ENCODE results near the gene ADRA2C.
A peak's percentile ranks its signal among the peaks of the same experiment; 100 is the strongest.

ADRA2C gene

DNA sequence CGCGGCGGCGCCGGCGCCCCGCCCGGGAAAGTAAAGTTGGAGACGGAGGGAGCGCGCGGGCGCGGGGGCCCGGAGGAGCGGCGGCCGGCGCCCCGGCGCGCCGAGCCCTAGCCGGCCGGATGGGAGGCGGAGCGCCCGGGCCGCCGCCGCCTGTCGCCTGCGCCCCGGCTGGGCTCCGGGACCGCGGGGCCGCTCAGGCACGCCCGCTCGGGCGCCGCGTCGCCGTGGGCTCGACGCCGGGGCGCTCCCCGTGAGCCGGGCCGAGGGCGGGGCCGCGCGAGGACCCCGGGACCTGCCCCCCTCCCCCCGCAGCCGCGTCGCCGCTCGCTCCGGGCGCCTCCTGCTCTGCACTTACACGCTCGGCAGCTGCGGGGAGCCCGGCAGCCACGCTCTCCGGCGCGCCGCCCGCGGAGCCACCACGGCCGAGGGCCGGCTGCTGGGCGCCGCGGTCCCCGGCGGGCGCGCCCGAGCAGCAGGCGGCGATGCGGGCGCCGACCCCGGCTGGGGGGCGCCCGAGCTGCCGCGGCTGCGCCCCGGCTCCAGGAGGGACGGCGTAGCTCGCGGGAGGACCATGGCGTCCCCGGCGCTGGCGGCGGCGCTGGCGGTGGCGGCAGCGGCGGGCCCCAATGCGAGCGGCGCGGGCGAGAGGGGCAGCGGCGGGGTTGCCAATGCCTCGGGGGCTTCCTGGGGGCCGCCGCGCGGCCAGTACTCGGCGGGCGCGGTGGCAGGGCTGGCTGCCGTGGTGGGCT, at the start of gene ADRA2C:
Gene ADRA2C (plus strand): TSS at position 350 of the 749 bp plus-strand sequence. CDS start 222 bp downstream, at position 572.
- DNase-seq: peak; percentile 13

DNA sequence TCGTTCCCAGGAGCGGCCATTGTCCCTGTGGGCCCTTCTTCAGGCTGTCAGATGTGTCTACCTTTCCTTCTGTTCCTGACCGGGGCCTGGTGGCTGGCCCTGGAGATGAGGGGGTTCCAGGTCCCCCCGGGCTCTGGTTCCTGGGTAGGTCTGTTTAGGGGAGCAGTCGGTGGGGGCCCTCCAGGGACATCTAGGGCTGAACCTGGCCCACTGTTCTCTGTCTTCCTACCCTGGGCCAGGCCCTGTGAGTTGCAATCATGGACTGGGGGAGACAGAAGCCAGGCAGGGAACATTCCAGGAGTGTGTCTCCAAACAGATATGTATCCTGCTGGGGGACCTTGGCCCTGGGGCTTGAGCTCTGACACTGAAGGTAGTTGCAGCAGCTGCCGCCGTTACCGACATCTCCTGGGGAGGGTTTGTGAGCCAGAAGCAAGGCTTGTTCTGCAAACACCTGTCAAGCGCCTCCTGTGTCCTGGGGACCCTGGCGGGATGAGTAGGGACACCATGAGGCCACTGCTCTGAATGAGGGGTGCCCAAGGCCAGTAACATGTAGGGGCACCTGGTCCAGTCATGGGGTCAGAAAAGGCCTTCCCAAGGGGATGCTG, 49.5 kb upstream of the ADRA2C start:
- no peak for DNase-seq

DNA sequence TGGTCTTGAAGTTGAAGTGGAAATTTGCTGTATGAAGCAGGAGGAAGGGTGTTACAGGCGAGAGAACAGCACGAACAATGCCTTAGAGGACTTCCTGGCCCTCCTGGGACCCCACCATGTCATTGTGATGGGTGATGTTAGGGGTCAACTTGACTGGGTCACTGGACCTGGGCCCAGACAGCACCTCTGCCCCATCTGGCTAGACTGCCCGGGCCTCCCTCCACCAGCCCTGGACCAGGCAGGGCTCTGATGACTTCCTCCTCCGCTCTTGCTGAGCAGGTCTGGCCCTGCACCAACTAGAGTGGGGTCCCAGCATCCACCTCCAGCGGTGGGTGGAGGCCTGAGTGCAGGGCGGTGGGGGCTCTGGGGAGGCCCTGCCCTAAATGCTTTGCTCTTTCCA, 48.9 kb upstream of the ADRA2C start:
- no peak for DNase-seq

DNA sequence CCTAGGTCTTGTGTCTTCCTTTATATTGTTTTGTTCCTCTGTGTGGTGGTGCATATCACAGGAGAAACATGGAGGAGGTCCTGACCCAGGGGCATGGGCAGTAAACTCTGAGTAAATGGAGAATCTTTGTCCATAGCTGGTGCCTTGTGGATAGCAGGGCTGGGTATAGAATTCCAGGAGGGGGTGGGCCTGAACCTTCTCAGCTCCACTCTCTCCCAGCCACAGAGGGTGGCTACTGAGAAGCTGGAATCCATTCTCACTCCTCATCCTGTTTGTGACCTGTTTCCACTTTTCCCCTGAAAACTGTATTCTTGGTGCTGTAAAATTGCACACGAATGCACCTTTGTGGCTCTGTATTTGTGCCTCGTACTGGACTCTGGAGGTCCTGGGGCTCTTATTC, 47.7 kb upstream of the ADRA2C start:
- no peak for DNase-seq

DNA sequence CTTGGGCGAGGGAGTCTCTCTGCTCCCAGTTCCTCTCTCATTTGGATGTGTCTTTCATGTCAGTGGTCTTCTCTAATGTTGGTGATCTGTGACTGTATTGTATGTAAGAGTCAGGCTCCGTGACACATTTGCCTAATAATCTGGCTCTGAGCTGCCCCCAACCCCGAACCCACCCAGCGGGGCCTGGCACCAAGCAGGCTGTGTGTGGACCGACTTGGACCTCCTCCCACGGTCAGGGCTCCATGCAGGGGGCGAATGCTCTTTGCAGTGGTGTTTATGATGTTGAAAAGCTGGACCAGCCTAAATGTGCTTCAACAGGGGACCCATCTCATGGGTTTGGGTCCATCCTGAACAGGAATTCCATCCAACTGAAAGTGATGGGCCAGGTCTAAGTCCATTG, 47.0 kb upstream of the ADRA2C start:
- DNase-seq: no peak

DNA sequence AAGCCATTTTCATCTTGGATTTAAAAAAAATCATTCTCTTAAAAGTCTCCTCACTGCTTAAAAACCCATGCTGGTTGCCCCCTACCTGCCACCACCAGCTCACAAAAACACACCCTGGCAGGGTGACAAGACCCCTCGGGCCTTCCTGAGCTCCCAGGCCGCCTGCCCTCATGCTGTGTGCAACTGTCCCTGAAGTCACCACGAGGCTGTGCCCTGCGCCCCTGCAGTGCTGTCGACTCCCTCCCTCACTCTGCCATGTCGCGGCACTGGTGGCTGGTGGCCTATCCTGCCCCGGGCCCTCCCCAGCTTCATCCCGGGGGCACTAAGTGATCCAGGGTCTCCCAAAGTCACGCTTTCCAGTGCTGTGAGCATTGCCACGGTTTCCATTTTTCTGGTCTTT, 46.3 kb upstream of the ADRA2C start:
- no peak for DNase-seq

DNA sequence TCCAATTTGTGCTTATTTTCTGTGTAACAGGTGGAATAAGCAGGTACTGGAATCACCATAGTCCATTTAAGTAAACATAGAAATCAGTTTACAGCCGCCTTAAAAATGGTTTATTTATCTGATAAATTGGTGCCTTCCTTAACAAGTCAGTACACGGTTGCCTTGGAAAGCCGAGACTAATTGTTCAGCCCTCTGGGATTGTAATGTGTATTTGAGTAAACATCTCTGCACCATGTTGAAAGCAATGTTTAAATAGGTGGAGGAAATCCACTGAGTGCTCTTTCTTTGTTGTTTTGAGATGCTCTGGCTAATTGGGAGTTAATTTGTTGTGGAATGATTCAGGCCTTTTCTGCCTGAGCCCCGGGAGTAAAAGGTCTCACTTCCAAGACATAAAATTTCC, 45.7 kb upstream of the ADRA2C start:
- DNase-seq: no peak

DNA sequence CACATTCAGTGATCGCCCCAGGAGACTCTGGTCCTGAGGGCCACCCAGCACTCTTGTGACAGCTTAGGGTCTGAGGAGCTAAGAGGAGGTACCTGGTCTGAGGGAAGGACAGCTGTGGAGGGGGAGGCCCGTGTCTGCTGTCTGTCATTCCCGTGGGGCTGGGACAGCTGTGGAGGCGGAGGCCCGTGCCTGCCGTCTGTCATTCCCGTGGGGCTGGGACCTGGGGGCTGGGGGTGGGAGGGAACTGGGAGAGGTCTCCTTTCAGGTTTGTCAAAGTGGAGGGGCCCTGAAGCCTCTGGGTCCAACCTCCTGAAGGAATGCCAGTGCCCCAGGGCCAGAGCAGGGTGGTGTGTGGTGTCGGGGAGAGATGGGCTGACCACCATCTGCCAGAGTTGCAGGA, 45.0 kb upstream of the ADRA2C start:
- DNase-seq: no peak

DNA sequence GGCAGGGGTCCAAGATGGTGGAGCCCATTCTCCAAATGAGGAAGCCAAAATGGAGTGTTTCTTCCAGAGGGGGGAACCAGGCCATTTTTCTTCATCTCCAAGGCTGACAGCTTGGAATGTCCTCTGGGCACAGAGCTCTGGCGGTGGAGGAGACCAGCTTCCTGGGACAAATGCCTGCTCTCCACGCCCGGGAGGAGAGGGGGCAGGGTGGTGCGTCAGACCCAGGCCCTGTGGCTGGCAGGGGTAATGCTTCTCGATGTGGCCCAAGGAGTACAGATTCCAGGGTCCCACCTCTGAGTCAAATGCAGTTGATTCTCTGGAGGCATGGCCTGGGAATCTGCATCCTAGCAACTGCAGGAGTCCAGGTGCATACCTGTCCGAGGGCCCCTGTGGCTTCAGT, 44.6 kb upstream of the ADRA2C start:
- DNase-seq: no peak

DNA sequence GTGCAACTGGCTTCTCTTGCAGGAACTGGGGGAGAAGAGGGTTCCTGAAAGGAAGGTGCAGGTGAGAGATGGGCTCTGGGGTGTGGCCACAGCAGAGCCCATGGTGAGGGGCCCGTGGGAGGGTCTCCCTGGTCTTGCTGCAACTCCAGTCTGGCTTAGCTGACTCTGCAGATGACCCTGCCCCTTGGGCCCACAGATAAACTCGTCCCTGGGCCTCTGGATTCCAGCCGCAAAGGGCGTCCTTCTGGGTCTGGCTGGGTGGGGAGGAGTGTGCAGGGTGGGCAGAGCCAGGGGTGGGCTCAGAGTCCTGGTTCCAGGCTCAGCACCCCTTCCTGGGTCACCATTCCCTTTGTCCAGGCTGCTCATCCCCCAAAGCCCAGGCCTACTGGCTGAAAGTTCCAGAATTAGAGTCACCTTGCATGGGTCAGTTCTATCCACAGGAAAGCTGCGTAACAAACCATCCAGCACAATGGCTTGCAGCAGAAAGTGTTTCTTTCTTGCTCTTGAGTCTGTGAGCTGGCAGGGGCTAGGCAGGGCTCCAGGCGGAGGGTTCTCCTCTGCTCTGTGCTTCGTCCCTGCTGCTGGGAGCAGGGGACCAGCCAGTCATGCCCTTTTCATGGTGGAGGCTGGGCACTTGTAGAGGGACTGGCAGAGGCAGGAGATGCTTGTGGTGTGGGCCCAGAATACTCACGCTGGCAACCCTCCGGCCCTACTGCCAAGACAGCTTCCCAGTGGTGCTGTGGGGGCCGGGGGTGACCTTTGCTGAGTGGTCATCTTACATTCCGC, 43.5 kb upstream of the ADRA2C start:
- no peak for DNase-seq

DNA sequence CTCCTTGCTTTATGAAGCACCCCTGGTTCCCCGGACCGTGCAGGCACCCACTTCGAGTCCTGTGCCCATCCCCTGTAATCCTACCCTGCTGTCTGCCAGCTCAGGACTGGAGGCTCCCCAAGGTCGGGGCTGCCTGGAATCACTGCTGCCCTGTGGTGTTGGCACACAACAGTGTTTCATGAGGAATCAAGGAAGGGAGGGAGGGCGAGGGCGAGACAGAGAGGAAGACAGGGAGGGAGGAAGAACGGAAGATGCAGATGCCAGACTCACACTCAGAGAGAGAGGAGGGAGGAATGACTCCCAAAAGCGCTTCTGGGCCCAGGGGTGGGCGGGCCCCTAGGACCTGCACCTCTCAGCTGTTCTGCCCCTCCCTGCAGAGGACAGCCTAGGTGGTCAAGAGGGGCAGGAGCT, 42.9 kb upstream of the ADRA2C start:
- no peak for DNase-seq

DNA sequence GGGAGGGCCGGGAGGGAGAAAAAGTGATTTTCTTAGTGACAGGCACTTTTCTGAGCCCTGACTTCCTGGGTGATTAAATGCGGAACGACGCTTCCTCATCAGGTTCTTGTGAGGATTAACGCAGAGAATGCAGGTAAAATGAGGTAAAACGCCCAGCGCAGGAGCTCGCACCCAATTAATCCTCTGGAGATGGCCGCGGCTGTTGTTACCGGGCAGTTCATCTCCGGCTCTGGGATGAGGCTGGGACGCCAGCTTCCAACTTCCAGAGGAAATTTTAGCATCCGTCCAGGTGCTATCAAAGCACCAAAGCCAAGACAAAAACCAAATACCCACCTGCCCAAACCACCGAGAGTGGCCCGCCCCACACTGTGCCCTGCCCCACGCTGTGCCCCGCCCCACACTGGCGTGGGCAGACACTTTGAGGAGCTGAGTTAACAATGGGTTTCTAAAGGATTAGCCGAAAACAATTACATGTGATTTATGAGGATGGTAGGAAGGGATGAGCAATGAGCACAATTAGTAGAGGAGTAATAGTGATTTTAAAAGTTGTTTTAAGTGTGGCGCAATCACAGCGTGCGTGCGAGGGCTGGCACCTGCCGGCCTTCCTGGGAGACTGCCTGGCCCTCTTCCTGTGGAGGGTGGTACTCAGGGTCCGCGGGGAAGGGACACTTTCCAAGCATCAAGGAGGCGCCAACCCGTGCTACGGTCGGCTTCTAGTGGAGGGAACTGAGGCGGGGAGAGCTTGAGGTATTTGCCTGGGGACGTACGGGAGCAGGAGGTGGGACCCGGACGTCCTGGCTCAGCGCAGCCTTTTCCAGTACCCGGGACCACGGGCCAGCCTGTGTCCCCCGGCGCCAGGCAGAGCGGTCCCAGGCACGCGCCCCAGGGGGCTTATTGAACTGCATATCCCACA, 41.6 kb upstream of the ADRA2C start:
- DNase-seq: no peak

DNA sequence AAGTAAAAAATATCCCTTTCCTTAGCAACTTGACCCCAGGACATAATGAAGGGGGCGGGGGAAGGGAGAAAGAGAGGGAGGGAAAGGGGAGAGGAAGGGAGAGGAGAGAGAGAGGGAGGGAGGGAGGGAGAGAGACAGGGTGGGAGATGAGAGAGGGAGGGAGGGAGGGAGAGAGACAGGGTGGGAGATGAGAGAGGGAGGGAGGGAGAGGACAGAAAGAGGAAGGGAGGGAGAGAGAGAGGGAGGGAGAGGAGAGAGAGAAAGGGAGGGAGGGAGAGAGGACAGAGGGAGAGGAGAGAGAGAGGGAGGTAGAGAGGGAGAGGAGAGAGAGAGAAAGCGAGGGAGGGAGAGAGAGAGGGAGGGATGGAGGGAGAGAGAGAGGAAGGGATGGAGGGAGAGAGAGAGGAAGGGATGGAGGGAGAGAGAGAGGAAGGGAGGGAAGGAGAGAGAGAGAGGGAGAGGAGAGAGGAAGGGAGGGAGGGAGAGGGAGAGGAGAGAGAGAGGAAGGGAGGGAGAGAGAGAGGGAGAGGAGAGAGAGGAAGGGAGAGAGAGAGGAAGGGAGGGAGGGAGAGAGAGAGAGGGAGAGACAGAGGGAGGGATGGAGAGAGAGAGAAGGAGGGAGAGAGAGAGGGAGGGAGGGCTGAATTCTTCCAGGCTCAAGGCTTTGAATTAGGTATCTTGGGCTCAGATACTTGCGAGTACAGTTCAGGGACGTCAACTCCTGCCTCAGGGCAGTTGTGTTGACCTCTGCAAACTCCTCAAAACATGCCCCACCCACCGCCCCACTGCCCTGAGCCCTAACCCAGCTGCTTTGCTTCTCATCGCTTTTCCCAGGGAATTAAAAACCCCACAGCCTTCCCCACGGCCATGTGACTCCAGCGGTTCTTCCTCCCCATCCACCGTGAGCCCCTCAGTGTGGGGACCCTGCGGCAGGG, 40.0 kb upstream of the ADRA2C start:
- DNase-seq: no peak

DNA sequence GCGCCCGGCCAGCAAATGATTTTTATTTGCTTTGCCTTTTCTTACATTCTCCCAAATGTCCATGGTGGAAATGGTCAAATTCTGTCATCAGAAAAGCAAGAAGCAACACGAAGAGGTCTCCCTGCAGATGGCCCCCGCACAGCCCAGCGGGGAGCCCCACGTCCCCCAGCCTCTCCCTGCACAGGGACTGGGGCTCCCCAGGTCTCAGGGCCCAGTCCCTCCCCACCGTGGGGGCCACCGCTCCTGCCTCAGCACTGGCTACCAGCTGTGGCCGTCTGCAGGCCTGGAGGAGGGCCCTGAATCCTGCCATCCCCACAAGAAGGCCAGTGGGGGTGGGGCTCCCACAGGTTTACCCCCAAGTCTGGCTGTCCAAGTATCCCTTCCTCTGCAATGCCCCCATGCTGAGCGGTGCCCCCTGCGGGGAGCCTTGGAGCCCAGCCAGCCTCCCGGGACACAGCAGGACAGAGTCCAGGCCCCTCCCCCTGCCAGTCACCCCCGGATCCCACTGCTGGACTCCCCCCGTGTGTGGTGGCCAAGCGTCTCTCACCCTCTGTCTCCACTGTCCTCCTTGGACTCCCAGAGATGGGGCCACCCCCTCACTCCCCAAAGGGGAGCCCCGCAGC, 38.2 kb upstream of the ADRA2C start:
- no peak for DNase-seq

DNA sequence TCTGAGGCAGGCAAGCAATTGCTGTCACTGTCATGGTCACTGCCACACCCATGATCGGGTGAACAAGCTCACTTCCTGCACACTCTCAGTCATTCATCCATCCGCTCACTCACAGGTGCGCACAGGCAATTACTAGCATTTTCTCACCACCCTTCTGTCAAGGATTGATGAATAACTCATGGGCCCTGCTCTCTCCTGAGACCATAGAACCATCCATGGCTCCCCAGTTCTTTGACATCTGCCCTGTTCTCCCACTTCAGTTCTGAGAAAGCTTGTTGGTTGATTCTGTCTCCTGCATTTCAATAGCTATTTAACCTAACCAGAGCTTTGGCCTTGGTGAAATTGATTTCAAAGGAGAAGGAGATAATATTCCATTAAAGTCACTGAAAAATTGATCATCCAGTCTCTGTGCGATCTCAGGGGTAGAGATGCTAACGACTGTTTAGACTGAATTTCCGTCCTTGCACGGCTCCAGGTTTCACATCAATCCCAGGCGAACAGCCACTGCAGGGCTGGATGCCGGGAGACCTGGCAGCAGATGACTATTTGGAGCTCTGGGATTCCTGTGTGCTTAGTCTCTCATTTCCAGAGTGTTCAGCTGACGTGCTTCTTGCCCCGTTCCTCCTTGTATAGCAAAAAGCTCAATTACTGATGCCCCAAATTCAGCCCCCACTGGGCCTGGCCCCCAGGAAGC, 36.9 kb upstream of the ADRA2C start:
- DNase-seq: peak; percentile 45

DNA sequence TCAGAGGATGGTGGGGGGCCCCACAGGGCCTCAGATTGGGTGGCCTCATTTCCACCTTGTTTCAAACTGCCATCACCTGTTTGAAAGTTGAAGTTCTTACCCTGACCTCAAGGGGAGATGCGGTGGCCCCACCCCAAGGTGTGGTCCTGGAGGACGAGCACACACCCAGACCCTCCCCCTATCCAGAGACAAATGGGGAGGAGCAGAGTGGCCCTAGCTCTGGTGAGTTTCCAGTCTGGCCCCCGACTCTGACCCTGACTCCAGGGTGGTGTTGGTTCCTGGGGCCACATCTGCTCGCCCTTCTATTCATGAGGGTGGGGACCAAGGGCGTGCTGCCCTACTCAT, 36.3 kb upstream of the ADRA2C start:
- no peak for DNase-seq

DNA sequence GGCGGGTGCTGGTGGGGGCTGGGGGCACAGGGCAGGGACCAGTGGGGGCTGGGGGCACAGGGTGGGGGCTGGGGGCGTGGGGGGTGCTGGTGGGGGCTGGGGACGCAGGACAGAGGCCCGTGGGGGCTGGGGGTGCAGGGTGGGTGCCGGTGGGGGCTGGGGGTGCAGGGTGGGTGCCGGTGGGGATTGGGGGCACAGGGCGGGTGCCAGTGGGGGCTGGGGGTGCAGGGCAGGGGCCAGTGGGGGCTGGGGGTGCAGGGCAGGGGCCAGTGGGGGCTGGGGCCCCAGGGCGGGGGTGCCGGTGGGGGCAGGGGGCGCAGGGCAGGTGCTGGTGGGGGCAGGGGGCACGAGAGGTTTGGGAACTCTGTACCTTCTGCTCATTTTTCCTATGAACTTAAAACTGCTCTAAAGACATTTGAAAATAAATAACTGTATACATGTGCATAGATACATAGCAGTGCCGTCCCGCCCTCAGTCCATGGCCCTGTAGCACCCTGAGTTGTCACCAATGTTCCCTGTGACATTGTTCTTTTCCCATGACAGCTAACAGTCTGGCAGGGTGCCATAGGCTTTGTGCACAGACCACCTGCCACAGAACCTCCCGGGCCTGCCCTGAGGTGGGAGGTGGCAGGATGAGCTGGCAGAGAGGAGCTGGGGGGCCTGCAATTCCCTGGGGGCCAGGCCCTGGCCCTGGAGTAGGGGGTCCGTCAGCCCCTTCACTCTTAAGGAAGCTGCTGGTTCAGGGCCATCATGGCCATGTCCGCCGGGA, 35.6 kb upstream of the ADRA2C start:
- DNase-seq: no peak

DNA sequence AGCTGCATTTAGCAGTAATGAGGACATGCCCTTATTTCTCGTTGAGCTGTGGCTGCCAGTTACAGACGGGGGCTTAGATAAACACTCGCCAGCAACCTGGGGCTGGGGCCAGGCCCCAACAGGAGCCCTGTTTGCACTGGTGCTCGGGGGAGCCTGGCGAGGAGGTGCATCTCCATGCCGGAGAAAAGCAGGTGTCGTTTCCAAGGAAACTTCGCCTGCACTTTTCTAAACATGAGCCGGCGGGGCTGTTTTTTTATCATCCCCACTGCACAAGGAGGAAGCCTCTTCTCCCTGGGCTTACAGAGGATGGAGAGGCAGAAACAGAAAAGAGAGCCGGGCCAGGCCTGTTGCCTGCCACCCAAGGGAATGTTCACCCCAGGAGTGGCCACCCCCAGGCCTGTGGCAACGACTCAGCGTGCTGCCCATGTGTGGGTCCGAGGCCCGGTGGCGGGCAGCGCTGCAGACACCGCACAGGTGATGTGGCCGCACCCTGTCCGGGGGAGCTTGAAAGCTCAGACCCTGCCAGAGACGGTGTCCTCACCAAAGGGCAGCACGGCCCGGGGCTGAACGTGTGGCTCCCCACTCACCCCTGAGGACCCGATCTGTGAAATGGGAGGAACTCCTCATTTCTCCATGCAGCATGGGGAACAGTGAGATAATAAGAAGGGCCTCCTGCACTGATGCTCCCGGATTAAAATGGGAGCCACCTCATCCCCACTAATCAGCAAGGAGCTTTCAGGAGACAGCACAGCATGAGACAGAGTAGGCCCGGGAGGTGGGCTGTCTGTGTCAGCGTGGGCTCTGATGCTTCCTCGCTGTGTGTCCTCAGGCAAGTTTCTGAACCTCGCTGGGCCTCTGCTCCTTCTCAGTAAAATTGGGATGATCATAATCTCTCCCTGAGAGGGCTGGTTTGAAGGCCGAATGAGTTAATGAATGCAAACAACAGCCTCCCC, 33.8 kb upstream of the ADRA2C start:
- DNase-seq: no peak

DNA sequence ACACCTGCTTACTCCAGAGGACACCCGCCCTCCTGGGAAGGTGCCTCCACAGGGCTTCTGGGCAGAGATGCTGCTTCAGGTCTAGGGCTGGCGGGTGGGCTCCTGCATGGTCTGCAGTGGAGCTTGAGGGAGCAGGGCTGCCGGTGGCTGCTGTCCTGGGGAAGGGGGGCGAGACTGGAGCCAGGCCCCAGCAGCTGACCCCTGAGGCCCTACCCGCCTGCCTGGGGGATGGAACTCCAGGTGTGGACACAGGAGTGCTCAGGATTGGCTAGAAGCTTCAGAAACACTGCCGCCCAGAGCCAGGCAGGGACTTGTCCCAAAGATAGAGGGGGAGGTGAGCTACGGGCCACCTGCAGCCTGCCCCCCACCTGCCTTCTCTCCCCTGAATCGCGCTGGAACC, 33.0 kb upstream of the ADRA2C start:
- no peak for DNase-seq

Measured in EL (cell line).